Measurements from ENCODE around the gene PRKN.

The PRKN gene

GRCh38 chr6:161744211-161745067, 983.1 kb downstream of the PRKN start:
- DNase-seq: no peak

- no peak for DNase-seq
These were observed 983.9 kb downstream of the PRKN start for GRCh38 chr6:161743509-161744178.

- no peak for DNase-seq
These were observed 987.1 kb downstream of the PRKN start for GRCh38 chr6:161740486-161740885.

- DNase-seq: no peak
These were observed 990.7 kb downstream of the PRKN start for GRCh38 chr6:161736781-161737292.

GRCh38 chr6:161736326-161736725, 991.2 kb downstream of the PRKN start:
- DNase-seq: no peak

GRCh38 chr6:161732594-161732993, 995.0 kb downstream of the PRKN start:
- DNase-seq: no peak

- DNase-seq: no peak
These were observed 1000.3 kb downstream of the PRKN start for GRCh38 chr6:161727083-161727833.

- no peak for DNase-seq
These were observed 1005.2 kb downstream of the PRKN start for GRCh38 chr6:161722394-161722793.

GRCh38 chr6:161721511-161721910, 1006.1 kb downstream of the PRKN start:
- DNase-seq: no peak

- DNase-seq: no peak
These were observed 1011.4 kb downstream of the PRKN start for GRCh38 chr6:161716176-161716575.

GRCh38 chr6:161711938-161712337, 1015.6 kb downstream of the PRKN start:
- no peak for DNase-seq

GRCh38 chr6:161711515-161711914, 1016.1 kb downstream of the PRKN start:
- DNase-seq: no peak

GRCh38 chr6:161710698-161711097, 1016.9 kb downstream of the PRKN start:
- DNase-seq: no peak

GRCh38 chr6:161701056-161701455, 1026.5 kb downstream of the PRKN start:
- DNase-seq: no peak

- DNase-seq: no peak
These were observed 1030.8 kb downstream of the PRKN start for GRCh38 chr6:161696801-161697200.

GRCh38 chr6:161694995-161695394, 1032.6 kb downstream of the PRKN start:
- no peak for DNase-seq

GRCh38 chr6:161686655-161687054, 1040.9 kb downstream of the PRKN start:
- DNase-seq: no peak

- no peak for DNase-seq
These were observed 1042.7 kb downstream of the PRKN start for GRCh38 chr6:161684731-161685475.

- no peak for DNase-seq
These were observed 1044.2 kb downstream of the PRKN start for GRCh38 chr6:161683400-161683799.

GRCh38 chr6:161682982-161683381, 1044.6 kb downstream of the PRKN start:
- no peak for DNase-seq

GRCh38 chr6:161679980-161680538, 1047.5 kb downstream of the PRKN start:
- no peak for DNase-seq

- no peak for DNase-seq
These were observed 1050.4 kb downstream of the PRKN start for GRCh38 chr6:161677188-161677587.
